Ishikawa (cell line): ENCODE data around the gene GANC.

Experiments used
- CEBPB ChIP-seq: IDR thresholded peaks from 2 replicates; pipeline ENCODE4 v1.6.1; 2012
- EP300 ChIP-seq: IDR thresholded peaks from 2 replicates; pipeline ENCODE4 v1.6.1; 2012; ENCODE audit warnings: borderline replicate concordance
- FOXM1 ChIP-seq: IDR thresholded peaks from 2 replicates; pipeline ENCODE4 v1.6.1; 2012; ENCODE audit warnings: low read depth, borderline replicate concordance
- NFIC ChIP-seq: IDR thresholded peaks from 2 replicates; pipeline ENCODE4 v1.6.1; 2012
- TAF1 ChIP-seq: IDR thresholded peaks from 2 replicates; pipeline ENCODE4 v1.6.1; 2012; ENCODE audit warnings: low read depth, mild to moderate bottlenecking
- TCF12 ChIP-seq: IDR thresholded peaks from 2 replicates; pipeline ENCODE4 v1.6.1; 2012; ENCODE audit warnings: low read depth
- YY1 ChIP-seq: IDR thresholded peaks from 2 replicates; pipeline ENCODE4 v1.6.1; 2012; ENCODE audit warnings: low read depth
- TF ChIP-seq, protein P1 (sequence below): IDR thresholded peaks from 2 replicates; pipeline ENCODE4 v1.6.1; 2012; ENCODE audit warnings: low read depth, mild to moderate bottlenecking
- TF ChIP-seq, protein P2 (sequence below): IDR thresholded peaks from 2 replicates; pipeline ENCODE4 v1.6.1; 2012

DNA sequence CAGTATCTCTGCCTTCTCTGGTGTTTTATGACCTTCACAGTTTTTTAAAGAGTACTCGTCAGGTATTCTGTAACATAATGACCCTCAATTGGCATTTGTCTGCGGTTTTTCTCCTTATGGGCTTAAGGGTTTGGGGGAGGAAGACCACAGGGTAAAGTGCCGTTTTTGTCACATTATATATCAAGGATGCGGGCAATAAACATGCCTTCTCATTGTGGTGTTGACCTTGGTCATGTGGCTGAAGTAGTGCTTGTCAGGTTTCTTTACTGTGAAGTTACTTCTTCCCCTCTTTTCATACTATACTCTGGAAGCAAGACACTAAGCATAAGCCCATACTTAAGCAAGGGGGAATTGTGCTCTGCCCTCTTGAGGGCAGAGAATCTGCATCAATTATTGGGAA, 102.9 kb downstream of the GANC start:
- TF ChIP-seq, protein P1, sequence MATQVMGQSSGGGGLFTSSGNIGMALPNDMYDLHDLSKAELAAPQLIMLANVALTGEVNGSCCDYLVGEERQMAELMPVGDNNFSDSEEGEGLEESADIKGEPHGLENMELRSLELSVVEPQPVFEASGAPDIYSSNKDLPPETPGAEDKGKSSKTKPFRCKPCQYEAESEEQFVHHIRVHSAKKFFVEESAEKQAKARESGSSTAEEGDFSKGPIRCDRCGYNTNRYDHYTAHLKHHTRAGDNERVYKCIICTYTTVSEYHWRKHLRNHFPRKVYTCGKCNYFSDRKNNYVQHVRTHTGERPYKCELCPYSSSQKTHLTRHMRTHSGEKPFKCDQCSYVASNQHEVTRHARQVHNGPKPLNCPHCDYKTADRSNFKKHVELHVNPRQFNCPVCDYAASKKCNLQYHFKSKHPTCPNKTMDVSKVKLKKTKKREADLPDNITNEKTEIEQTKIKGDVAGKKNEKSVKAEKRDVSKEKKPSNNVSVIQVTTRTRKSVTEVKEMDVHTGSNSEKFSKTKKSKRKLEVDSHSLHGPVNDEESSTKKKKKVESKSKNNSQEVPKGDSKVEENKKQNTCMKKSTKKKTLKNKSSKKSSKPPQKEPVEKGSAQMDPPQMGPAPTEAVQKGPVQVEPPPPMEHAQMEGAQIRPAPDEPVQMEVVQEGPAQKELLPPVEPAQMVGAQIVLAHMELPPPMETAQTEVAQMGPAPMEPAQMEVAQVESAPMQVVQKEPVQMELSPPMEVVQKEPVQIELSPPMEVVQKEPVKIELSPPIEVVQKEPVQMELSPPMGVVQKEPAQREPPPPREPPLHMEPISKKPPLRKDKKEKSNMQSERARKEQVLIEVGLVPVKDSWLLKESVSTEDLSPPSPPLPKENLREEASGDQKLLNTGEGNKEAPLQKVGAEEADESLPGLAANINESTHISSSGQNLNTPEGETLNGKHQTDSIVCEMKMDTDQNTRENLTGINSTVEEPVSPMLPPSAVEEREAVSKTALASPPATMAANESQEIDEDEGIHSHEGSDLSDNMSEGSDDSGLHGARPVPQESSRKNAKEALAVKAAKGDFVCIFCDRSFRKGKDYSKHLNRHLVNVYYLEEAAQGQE = no peak
- TF ChIP-seq YY1 (no peak), EP300 (no peak), CEBPB (no peak), FOXM1 (no peak), TAF1 (no peak), TCF12 (no peak), NFIC (no peak)
- TF ChIP-seq, protein P2, sequence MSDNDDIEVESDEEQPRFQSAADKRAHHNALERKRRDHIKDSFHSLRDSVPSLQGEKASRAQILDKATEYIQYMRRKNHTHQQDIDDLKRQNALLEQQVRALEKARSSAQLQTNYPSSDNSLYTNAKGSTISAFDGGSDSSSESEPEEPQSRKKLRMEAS = no peak
